Adrenal gland (tissue), 5 donors: ENCODE measurements around the gene ATP12A.

Experiments used
- CTCF ChIP-seq, 6 experiments: fragments of 450-650 bp in 4 of 6; fragments of 200-600 bp in 2 of 6; sonication (generic) in 1 of 6; IDR thresholded peaks; 1 replicate in 5 of 6; 2 replicates in 1 of 6; pipeline versions ENCODE4 v1.5.1 to v1.8.0; 2016 to 2021; ENCODE audit warnings: antibody characterized with exemption in 6 of 6, mild to moderate bottlenecking in 2 of 6, moderate library complexity in 1 of 6
- POLR2A ChIP-seq, 2 donors: fragments of 450-650 bp; IDR thresholded peaks; one replicate each; pipeline ENCODE4 v1.6.1; 2017; ENCODE audit warnings: antibody characterized with exemption in 2 of 2, mild to moderate bottlenecking in 2 of 2, moderate library complexity in 1 of 2
- donor health status: DM: no; HTN: no; CAD: no.

- no peak for TF ChIP-seq CTCF (IDR thresholded peaks at IDR 0.05)
- no peak for TF ChIP-seq POLR2A (IDR thresholded peaks at IDR 0.05)
These were observed 20.3 kb downstream of the ATP12A start for GRCh38 chr13:24700539-24700938.
